RWPE1 (cell line): Measurements from ENCODE around the gene ABRACL.

Source experiments
- CTCF ChIA-PET: fragments of 350-600 bp; sonication (Branson Sonifier 250); formaldehyde crosslinking; extraction: SDS; loops from one replicate; lab custom pipeline; 2021; lab: Yijun Ruan, JAX
- POLR2A ChIA-PET: fragments of 400-600 bp; formaldehyde crosslinking; extraction: SDS; loops from one replicate; lab custom pipeline; 2020; ENCODE audit warnings: antibody characterized with exemption; ENCODE audit not compliant: low non-redundant PET; lab: Yijun Ruan, JAX
- DNase-seq: peaks from one replicate; pipeline ENCODE4 v3.0.0; 2012; ENCODE audit warnings: low spot score
- H3K27ac ChIP-seq: fragments of 450-650 bp; 2 replicates; pipeline ENCODE4 v1.5.1; 2017
- TF ChIP-seq, protein P1 (sequence below): fragments of 450-650 bp; conservative IDR thresholded peaks from 2 replicates; pipeline ENCODE4 v1.5.1; 2017; ENCODE audit warnings: low read depth, mild to moderate bottlenecking

ABRACL gene

DNA sequence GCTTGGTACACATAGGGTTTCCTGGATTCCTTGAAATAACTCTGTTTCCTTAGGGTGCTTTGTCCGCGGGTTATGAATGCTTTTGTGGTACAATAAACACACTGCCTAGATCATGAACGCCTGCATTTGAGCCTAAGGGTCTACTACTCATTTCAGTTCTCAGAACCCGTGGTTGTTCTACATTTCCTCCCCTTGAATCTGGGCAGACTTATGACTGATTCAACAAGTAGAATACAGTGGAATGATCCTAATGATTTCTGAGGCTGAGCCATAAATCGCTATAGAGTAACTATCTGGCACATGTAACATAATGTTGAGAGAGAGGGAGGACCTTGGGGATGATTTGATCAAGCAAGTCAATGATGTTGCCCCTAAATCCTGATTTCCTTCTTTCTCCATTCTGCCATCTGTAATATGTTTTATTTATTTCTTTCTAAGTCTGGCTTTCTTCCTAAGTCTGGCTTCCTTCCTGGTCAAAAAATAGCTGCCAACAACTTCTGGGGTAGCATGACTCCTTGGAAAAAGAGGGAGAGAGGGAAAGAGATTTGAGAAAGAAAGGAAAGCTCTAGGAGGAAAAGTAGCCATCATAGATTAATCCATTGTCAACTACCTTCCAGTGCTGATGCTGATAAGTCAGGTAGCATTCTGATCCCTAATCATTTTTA, 23.0 kb downstream of the ABRACL start:
- DNase-seq = no peak
- CTCF ChIA-PET = interaction anchor here (0.7 kb wide), 1 partner anchor 1030 kb away, joined by 3 read pairs; no protein-coding TSS in a partner anchor
- H3K27ac ChIP-seq = no peak overlapping the region
- POLR2A ChIA-PET = no interaction called here
- TF ChIP-seq, protein P1, sequence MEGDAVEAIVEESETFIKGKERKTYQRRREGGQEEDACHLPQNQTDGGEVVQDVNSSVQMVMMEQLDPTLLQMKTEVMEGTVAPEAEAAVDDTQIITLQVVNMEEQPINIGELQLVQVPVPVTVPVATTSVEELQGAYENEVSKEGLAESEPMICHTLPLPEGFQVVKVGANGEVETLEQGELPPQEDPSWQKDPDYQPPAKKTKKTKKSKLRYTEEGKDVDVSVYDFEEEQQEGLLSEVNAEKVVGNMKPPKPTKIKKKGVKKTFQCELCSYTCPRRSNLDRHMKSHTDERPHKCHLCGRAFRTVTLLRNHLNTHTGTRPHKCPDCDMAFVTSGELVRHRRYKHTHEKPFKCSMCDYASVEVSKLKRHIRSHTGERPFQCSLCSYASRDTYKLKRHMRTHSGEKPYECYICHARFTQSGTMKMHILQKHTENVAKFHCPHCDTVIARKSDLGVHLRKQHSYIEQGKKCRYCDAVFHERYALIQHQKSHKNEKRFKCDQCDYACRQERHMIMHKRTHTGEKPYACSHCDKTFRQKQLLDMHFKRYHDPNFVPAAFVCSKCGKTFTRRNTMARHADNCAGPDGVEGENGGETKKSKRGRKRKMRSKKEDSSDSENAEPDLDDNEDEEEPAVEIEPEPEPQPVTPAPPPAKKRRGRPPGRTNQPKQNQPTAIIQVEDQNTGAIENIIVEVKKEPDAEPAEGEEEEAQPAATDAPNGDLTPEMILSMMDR = no peak

DNA sequence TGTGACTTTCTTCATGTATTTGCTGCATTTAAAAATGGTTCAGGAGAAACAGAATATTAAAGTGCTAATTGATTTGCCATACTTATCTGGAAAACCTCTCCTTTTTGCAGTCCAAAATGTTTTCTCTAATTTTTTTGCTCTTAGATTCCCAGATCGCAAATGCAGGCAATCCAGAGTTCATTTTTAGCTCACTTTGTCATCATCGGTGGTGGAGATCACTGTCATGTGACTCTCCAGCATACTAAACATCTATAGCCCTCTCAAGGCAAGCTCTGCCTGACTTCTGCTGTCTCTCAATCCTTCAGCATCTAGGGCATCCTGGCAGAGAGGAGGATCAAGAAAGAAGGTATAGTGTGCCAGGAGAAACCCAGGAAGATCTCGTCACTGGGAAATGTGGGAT, 24.8 kb downstream of the ABRACL start:
- CTCF ChIA-PET = no interaction called here
- POLR2A ChIA-PET = no interaction called here
- DNase-seq = no peak
- no peak overlapping the region for H3K27ac ChIP-seq
- TF ChIP-seq, protein P1 = no peak

DNA sequence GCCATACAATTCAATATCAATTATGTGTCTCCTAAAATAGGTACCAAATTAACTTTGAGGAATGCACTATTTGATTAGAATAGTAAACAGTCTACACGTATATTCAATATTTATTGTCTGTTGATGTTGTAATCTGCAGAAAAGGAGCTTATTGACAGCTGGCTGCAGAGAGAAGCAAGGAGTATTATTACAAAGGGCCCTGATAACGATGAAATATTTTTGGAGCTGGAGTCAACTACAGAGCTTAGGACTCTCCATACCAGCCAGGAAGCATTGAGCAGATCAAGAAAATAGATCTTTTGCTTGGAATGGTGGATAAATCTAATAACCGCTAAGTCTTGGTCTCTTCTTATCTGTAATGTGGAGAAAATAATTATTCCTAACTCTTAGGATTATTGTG, 25.5 kb downstream of the ABRACL start:
- no peak overlapping the region for H3K27ac ChIP-seq
- POLR2A ChIA-PET = no interaction called here
- TF ChIP-seq, protein P1 = no peak
- no peak for DNase-seq
- CTCF ChIA-PET = no interaction called here

DNA sequence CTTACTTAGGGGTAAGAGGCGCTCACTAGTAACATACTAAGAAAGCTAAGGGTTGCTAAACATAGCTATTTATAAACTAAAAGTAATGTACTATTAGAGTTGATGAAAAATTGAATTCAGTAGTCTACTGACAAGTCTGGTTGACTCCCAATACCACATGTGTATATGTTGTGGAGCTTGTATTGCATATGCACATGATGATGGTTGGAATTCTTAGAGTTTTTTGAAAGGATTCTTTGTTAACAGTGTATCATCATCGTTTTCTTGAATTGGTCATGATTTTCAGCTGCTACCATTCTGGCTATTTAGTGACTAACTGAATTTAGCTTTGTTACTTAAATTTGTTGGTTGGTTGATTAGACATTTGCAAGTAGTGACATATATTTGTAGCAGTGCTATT, 27.2 kb downstream of the ABRACL start:
- ChIA-PET CTCF (interaction anchor here (0.6 kb wide), 1 partner anchor 10 kb away, joined by 3 read pairs; no protein-coding TSS in a partner anchor), POLR2A (no interaction called here)
- no peak for DNase-seq
- TF ChIP-seq, protein P1 = no peak
- no peak overlapping the region for H3K27ac ChIP-seq

DNA sequence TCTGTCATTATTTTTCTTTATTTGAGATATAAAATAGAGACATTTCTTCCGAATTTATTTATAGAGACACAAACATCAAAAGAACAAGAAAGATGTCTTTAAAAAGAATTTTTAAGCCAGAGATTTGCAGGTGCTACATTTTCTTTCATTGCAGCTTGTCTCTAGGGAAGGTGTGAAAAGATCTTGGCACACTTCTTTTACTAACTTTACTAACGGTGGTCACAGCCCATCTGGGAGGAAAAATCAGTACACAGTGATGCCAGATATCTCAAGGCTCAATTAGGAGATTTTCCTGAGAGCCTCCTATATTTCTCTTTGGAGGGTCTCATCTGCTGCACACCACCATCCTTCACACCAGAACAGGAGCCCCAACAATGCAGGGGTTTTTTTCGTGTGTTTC, 29.5 kb downstream of the ABRACL start:
- POLR2A ChIA-PET = no interaction called here
- DNase-seq = no peak
- CTCF ChIA-PET = interaction anchor here (0.6 kb wide), 1 partner anchor 260 kb away, joined by 3 read pairs; no protein-coding TSS in a partner anchor
- TF ChIP-seq, protein P1 = no peak
- H3K27ac ChIP-seq = no peak overlapping the region

DNA sequence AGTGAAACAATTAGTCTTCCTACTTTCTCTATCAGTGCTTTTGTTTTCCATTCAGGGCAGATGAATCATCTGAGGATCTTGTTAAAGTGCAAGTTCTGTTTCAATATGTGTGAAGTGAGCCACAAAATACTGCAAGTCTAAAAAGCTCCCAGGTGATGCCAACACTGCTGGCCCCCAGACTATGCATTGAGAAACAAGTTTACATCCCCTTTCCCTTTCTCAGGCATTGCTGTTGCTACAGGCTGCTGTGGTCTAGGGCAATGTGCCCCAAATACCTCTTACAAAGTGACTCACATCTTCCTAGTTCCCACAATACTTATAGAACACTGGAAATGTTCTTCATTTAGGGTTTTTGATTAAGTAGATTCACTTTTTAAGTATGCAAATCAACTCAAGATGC, 31.8 kb downstream of the ABRACL start:
- ChIA-PET CTCF (no interaction called here), POLR2A (no interaction called here)
- TF ChIP-seq, protein P1 = no peak
- no peak overlapping the region for H3K27ac ChIP-seq
- DNase-seq = peak; percentile 12
